GM23338 (cell line): ENCODE data around the gene DEFB116. TPM values are rescaled to one million over a fixed set of nuclear protein-coding genes. Genes with fewer than 3 reads are reported as not detected.

Experiments
- ATAC-seq: fragments of 200-7000 bp; cut with Tn5 transposase; 3 replicates; pipeline ENCODE4 v1.9.1; 2020
- DNase-seq: peaks from one replicate; pipeline ENCODE4 v3.0.0-alpha.2; 2015; ENCODE audit warnings: low spot score
- H2AFZ ChIP-seq: fragments of 200-600 bp; sonication (generic); 2 replicates; pipeline ENCODE4 v1.8.0; 2016; ENCODE audit warnings: antibody characterized with exemption, mild to moderate bottlenecking, moderate library complexity
- H3F3A ChIP-seq: fragments of 200-600 bp; sonication (generic); replicated peaks from 2 replicates; pipeline ENCODE4 v1.8.0; 2017; ENCODE audit warnings: antibody characterized with exemption, mixed run types, low read depth
- H3K27ac ChIP-seq: fragments of 200-600 bp; sonication (generic); 2 replicates; pipeline ENCODE4 v1.6.1; 2016; ENCODE audit warnings: low read depth
- H3K27me3 ChIP-seq: fragments of 200-600 bp; sonication (generic); 2 replicates; pipeline ENCODE4 v1.8.0; 2016; ENCODE audit warnings: mild to moderate bottlenecking, mixed run types, moderate library complexity; ENCODE audit not compliant: insufficient read depth
- H3K36me3 ChIP-seq: fragments of 200-600 bp; sonication (generic); 2 replicates; pipeline ENCODE4 v1.8.0; 2016; ENCODE audit warnings: mild to moderate bottlenecking; ENCODE audit not compliant: insufficient read depth
- H3K4me1 ChIP-seq: fragments of 200-600 bp; sonication (generic); 2 replicates; pipeline ENCODE4 v1.8.0; 2016; ENCODE audit warnings: mild to moderate bottlenecking, moderate library complexity; ENCODE audit not compliant: insufficient read depth
- H3K4me2 ChIP-seq: fragments of 200-600 bp; sonication (generic); 2 replicates; pipeline ENCODE4 v1.7.1; 2017; ENCODE audit warnings: mixed run types
- H3K4me3 ChIP-seq: fragments of 200-600 bp; sonication (generic); 2 replicates; pipeline ENCODE4 v1.6.1; 2016; ENCODE audit warnings: mixed run types
- H3K79me2 ChIP-seq: fragments of 200-600 bp; sonication (generic); replicated peaks from 2 replicates; pipeline ENCODE4 v1.8.0; 2017; ENCODE audit warnings: mild to moderate bottlenecking; ENCODE audit not compliant: insufficient read depth
- H3K9me2 ChIP-seq: fragments of 200-600 bp; sonication (generic); 2 replicates; pipeline ENCODE4 v1.8.0; 2017; ENCODE audit not compliant: insufficient read depth
- H4K20me1 ChIP-seq: fragments of 200-600 bp; sonication (generic); replicated peaks from 2 replicates; pipeline ENCODE4 v1.8.0; 2017; ENCODE audit warnings: mild to moderate bottlenecking; ENCODE audit not compliant: insufficient read depth
- H3K27ac Mint-ChIP-seq: 2 replicates; pipeline ENCODE4 v1.8.0; 2020; ENCODE audit warnings: inconsistent platforms, mild to moderate bottlenecking, moderate library complexity, mixed read lengths
- H3K27me3 Mint-ChIP-seq: 3 replicates; pipeline ENCODE4 v1.8.0; 2022; ENCODE audit warnings: low read depth, mild to moderate bottlenecking, moderate library complexity, mixed read lengths, inconsistent platforms; ENCODE audit not compliant: insufficient read depth, poor library complexity
- H3K36me3 Mint-ChIP-seq: 3 replicates; pipeline ENCODE4 v1.8.0; 2021; ENCODE audit warnings: low read depth, mild to moderate bottlenecking, inconsistent platforms, moderate library complexity, mixed read lengths
- H3K4me1 Mint-ChIP-seq: 3 replicates; pipeline ENCODE4 v1.8.0; 2020; ENCODE audit warnings: mild to moderate bottlenecking, inconsistent platforms, mixed read lengths
- H3K4me3 Mint-ChIP-seq: 3 replicates; pipeline ENCODE4 v1.8.0; 2021; ENCODE audit warnings: moderate library complexity, mild to moderate bottlenecking, inconsistent platforms, mixed read lengths
- H3K9me3 Mint-ChIP-seq: 3 replicates; pipeline ENCODE4 v1.8.0; 2020; ENCODE audit warnings: moderate library complexity, mild to moderate bottlenecking, inconsistent platforms, mixed read lengths
- CREB1 ChIP-seq: fragments of 250-450 bp; sonication (Bioruptor Pico); IDR thresholded peaks from 2 replicates; pipeline ENCODE4 v1.5.0; 2020; ENCODE audit warnings: low read depth, mild to moderate bottlenecking, moderate library complexity
- CTCF ChIP-seq, 2 experiments: fragments of 200-600 bp in 1 of 2; sonication (generic) in 1 of 2; conservative IDR thresholded peaks; 2 replicates each; pipeline versions ENCODE4 v1.5.1 to v1.6.1; 2016 to 2017; ENCODE audit warnings: antibody characterized with exemption in 2 of 2, low read depth in 2 of 2, mild to moderate bottlenecking in 2 of 2, moderate library complexity in 1 of 2
- EZH2 ChIP-seq: fragments of 200-600 bp; sonication (generic); IDR thresholded peaks from one replicate; pipeline ENCODE4 v1.8.0; 2017; ENCODE audit warnings: antibody characterized with exemption, mild to moderate bottlenecking, low read depth; ENCODE audit not compliant: unreplicated experiment
- EZH2phosphoT487 ChIP-seq: fragments of 200-600 bp; sonication (generic); IDR thresholded peaks from one replicate; pipeline ENCODE4 v1.8.1; 2018; ENCODE audit warnings: antibody characterized with exemption; ENCODE audit not compliant: unreplicated experiment
- JUNB ChIP-seq: IDR thresholded peaks from one replicate; pipeline ENCODE4 v1.6.1; 2016; ENCODE audit warnings: antibody characterized with exemption; ENCODE audit not compliant: unreplicated experiment
- NANOG ChIP-seq: IDR thresholded peaks from 2 replicates; pipeline ENCODE4 v1.6.1; 2016; ENCODE audit warnings: antibody characterized with exemption, borderline replicate concordance
- POLR2AphosphoS5 ChIP-seq: IDR thresholded peaks from 2 replicates; pipeline ENCODE4 v1.6.1; 2016; ENCODE audit warnings: antibody characterized with exemption, low read depth
- REST ChIP-seq: IDR thresholded peaks from one replicate; pipeline ENCODE4 v1.6.1; 2018; ENCODE audit warnings: antibody characterized with exemption; ENCODE audit not compliant: unreplicated experiment
- STAT1 ChIP-seq: IDR thresholded peaks from one replicate; pipeline ENCODE4 v1.6.1; 2016; ENCODE audit warnings: antibody characterized with exemption; ENCODE audit not compliant: unreplicated experiment
- ZNF114 ChIP-seq: fragments of 250-450 bp; sonication (Bioruptor Pico); IDR thresholded peaks from 2 replicates; pipeline ENCODE4 v1.5.0; 2020; ENCODE audit warnings: mild to moderate bottlenecking, moderate library complexity
- ZNF331 ChIP-seq: fragments of 250-450 bp; sonication (Bioruptor Pico); IDR thresholded peaks from 2 replicates; pipeline ENCODE4 v1.5.0; 2020; ENCODE audit warnings: low read depth, mild to moderate bottlenecking, moderate library complexity
- ZNF462 ChIP-seq: fragments of 250-450 bp; sonication (Bioruptor Pico); IDR thresholded peaks from 2 replicates; pipeline ENCODE4 v1.5.0; 2020; ENCODE audit warnings: mild to moderate bottlenecking, moderate library complexity
- long read RNA-seq: library from polyadenylated mRNA; unstranded; transcript quantifications from one replicate; pipeline ENCODE4 v2.0.0, GENCODE V29; 2020; ENCODE audit not compliant: unreplicated experiment
- polyA plus RNA-seq: library from polyadenylated mRNA; unstranded; fragments of >200 nt; fragmentation: Nextera tagmentation; extraction: Ambion mirVana; gene quantifications from 2 replicates; pipeline ENCODE4 v1.2.1, GENCODE V29; 2016
- total RNA-seq: library from RNA; depleted of rRNA; stranded (reverse); fragments of >200 nt; shearing (Covaris generic); gene quantifications from 2 replicates; pipeline ENCODE4 v1.2.3, GENCODE V29; 2014; rRNA removed
- TF ChIP-seq, protein P1 (sequence below): IDR thresholded peaks from 2 replicates; pipeline ENCODE4 v1.6.1; 2016; ENCODE audit warnings: antibody characterized with exemption

DEFB116 gene
- total RNA-seq (not detected in 2 replicates), polyA plus RNA-seq (not detected in 2 replicates)
- long read RNA-seq, result 0 reads

- no peak within 1 kb of the TSS for H3K4me3 ChIP-seq
- Mint-ChIP-seq H3K9me3 (peaks cover 98% of the 10 kb centered on the region), H3K27me3 (peaks cover 3% of the 10 kb centered on the region), H3K27ac (no peak within 1 kb of the TSS), H3K4me1 (no peaks in the 10 kb centered on the region), H3K36me3 (peaks cover 21% of the 10 kb centered on the region), H3K4me3 (no peak within 1 kb of the TSS)
- no peak within 1 kb of the TSS for H3K4me2 ChIP-seq
- no peak for DNase-seq
- ATAC-seq, result no peak
- no peaks in the 10 kb centered on the region for H3K9me2 ChIP-seq
- H3K27ac ChIP-seq, result no peak within 1 kb of the TSS
- no peaks in the 10 kb centered on the region for H3F3A ChIP-seq
- no peak for TF ChIP-seq CREB1 (CRISPR knock-in tag)
- TF ChIP-seq EZH2phosphoT487, result no peak
- TF ChIP-seq EZH2, result no peak
- TF ChIP-seq REST, result no peak
- TF ChIP-seq CTCF (conservative IDR thresholded peaks at IDR 0.05; ENCODE audit: low read depth in 2 of 2), result no peak
- TF ChIP-seq, protein P1, sequence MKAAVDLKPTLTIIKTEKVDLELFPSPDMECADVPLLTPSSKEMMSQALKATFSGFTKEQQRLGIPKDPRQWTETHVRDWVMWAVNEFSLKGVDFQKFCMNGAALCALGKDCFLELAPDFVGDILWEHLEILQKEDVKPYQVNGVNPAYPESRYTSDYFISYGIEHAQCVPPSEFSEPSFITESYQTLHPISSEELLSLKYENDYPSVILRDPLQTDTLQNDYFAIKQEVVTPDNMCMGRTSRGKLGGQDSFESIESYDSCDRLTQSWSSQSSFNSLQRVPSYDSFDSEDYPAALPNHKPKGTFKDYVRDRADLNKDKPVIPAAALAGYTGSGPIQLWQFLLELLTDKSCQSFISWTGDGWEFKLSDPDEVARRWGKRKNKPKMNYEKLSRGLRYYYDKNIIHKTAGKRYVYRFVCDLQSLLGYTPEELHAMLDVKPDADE, result no peak
- TF ChIP-seq JUNB, result no peak
- no peak for TF ChIP-seq NANOG
- no peak for TF ChIP-seq ZNF331 (CRISPR knock-in tag)
- TF ChIP-seq STAT1, result no peak
- no peak for TF ChIP-seq ZNF114 (CRISPR knock-in tag)
- no peak for TF ChIP-seq ZNF462 (CRISPR knock-in tag)
- TF ChIP-seq POLR2AphosphoS5, result no peak
- H3K79me2 ChIP-seq, result no peaks in the 10 kb centered on the region
- no peak within 1 kb of the TSS for H2AFZ ChIP-seq
- H3K27me3 ChIP-seq, result no peaks in the 10 kb centered on the region
- H4K20me1 ChIP-seq, result no peaks in the 10 kb centered on the region
- H3K4me1 ChIP-seq, result no peaks in the 10 kb centered on the region
- H3K36me3 ChIP-seq, result peaks cover 9% of the 10 kb centered on the region
Observed at GRCh38 chr20:31308535-31309162, at the start of gene DEFB116. Gene DEFB116 (minus strand): TSS chr20:31308585. CDS start chr20:31308585, 0 bp downstream.
